ENCODE data around the gene FNDC10. TPM values are rescaled to one million over a fixed set of nuclear protein-coding genes. Genes with fewer than 3 reads are reported as not detected.

FNDC10 gene
- total RNA-seq, 4 donors from 2014 or later = 0.50 to 1.9 (median 0.84) TPM; not detected in 1

- H3K27me3 ChIP-seq = peaks cover 10 to 44% (median 22%) of the 10 kb centered on the region in 4 donors
- intact Hi-C loops (cut with DNase I) = no loop called here
- H3K9me3 ChIP-seq = no peaks in the 10 kb centered on the region
- H3K4me3 ChIP-seq = peak overlapping the region in 2 of 4 donors; percentile 41 to 54
- no peak for DNase-seq (ENCODE audit: extremely low spot score)
- TF ChIP-seq CTCF (IDR thresholded peaks at IDR 0.05) = no peak
- no peak for TF ChIP-seq POLR2A (IDR thresholded peaks at IDR 0.05; ENCODE audit: low read depth)
- no peak for TF ChIP-seq POLR2AphosphoS5 (IDR thresholded peaks at IDR 0.05)
- no peak for TF ChIP-seq EP300 (IDR thresholded peaks at IDR 0.05)
- H3K36me3 ChIP-seq = peaks cover 14 to 51% (median 33%) of the 10 kb centered on the region in 4 donors
- 56% methylated on average over 27 of the region's 48 CpGs for WGBS
- H3K27ac ChIP-seq (replicated peaks in 1 of 4) = peak overlapping the region in 3 of 4 donors; percentile 81 to 87 (median 84)
- H3K4me1 ChIP-seq = peaks cover 14 to 26% (median 25%) of the 10 kb centered on the region in 4 donors
Observed at GRCh38 chr1:1629430-1630190, 29.7 kb upstream of the FNDC10 start.

- Histone ChIP-seq H3K4me3 (no peak overlapping the region), H3K27ac (replicated peaks in 1 of 4) (no peak overlapping the region), H3K27me3 (peaks cover 10 to 44% (median 22%) of the 10 kb centered on the region in 4 donors), H3K36me3 (peaks cover 14 to 58% (median 40%) of the 10 kb centered on the region in 4 donors), H3K4me1 (peaks cover 14 to 26% (median 25%) of the 10 kb centered on the region in 4 donors), H3K9me3 (no peaks in the 10 kb centered on the region)
- DNase-seq (ENCODE audit: extremely low spot score) = no peak
- TF ChIP-seq CTCF (IDR thresholded peaks at IDR 0.05) (no peak), POLR2AphosphoS5 (IDR thresholded peaks at IDR 0.05) (no peak), EP300 (IDR thresholded peaks at IDR 0.05) (no peak), POLR2A (IDR thresholded peaks at IDR 0.05; ENCODE audit: low read depth) (no peak)
- intact Hi-C loops (cut with DNase I) = no loop called here
- WGBS = 72% methylated on average over 25 of the region's 53 CpGs
Observed at GRCh38 chr1:1628754-1629429, 29.0 kb upstream of the FNDC10 start.

- no peak for DNase-seq (ENCODE audit: extremely low spot score)
- no peak overlapping the region for H3K4me3 ChIP-seq
- intact Hi-C loops (cut with DNase I) = no loop called here
- WGBS = 100% methylated on average over 4 of the region's 53 CpGs
- no peak overlapping the region for H3K27ac ChIP-seq (replicated peaks in 1 of 4)
- peaks cover 10 to 44% (median 22%) of the 10 kb centered on the region in 4 donors for H3K27me3 ChIP-seq
- H3K9me3 ChIP-seq = no peaks in the 10 kb centered on the region
- H3K4me1 ChIP-seq = peaks cover 14 to 26% (median 25%) of the 10 kb centered on the region in 4 donors
- TF ChIP-seq POLR2AphosphoS5 (IDR thresholded peaks at IDR 0.05) = no peak
- no peak for TF ChIP-seq POLR2A (IDR thresholded peaks at IDR 0.05; ENCODE audit: low read depth)
- TF ChIP-seq EP300 (IDR thresholded peaks at IDR 0.05) = no peak
- no peak for TF ChIP-seq CTCF (IDR thresholded peaks at IDR 0.05)
- peaks cover 14 to 62% (median 46%) of the 10 kb centered on the region in 4 donors for H3K36me3 ChIP-seq
Observed at GRCh38 chr1:1627829-1628753, 28.2 kb upstream of the FNDC10 start.

- no peak for DNase-seq (ENCODE audit: extremely low spot score)
Observed at GRCh38 chr1:1627261-1627828, 27.4 kb upstream of the FNDC10 start.

More at GRCh38 chr1:1627261-1627828, 27.4 kb upstream of the FNDC10 start:
- Histone ChIP-seq H3K27me3 (peaks cover 10 to 44% (median 22%) of the 10 kb centered on the region in 4 donors), H3K27ac (replicated peaks in 1 of 4) (no peak overlapping the region), H3K4me3 (no peak overlapping the region), H3K4me1 (peaks cover 14 to 26% (median 25%) of the 10 kb centered on the region in 4 donors), H3K36me3 (peaks cover 14 to 65% (median 47%) of the 10 kb centered on the region in 4 donors), H3K9me3 (no peaks in the 10 kb centered on the region)
- intact Hi-C loops (cut with DNase I) = no loop called here
- TF ChIP-seq EP300 (IDR thresholded peaks at IDR 0.05) = no peak
- TF ChIP-seq POLR2A (IDR thresholded peaks at IDR 0.05; ENCODE audit: low read depth) = no peak
- no peak for TF ChIP-seq POLR2AphosphoS5 (IDR thresholded peaks at IDR 0.05)
- TF ChIP-seq CTCF (IDR thresholded peaks at IDR 0.05) = no peak
- WGBS = 73% methylated on average over 27 of the region's 37 CpGs

All from esophagus muscularis mucosa (tissue), 4 donors.